Vagina (tissue), 2 donors: ENCODE results near the gene IL12B. TPM values are rescaled to one million over a fixed set of nuclear protein-coding genes. Genes with fewer than 3 reads are reported as not detected.
"Not testable (repeated sequence)": the region's sequence is repeated elsewhere in the genome, so short reads cannot be mapped to it uniquely, and the experiment has no call there.

Source experiments
- DNase-seq, 2 donors: peaks; one replicate each; pipeline ENCODE4 v3.0.0-alpha.2; 2017; ENCODE audit errors: extremely low spot score in 2 of 2
- H3K27ac ChIP-seq: fragments of 200-600 bp; sonication (generic); one replicate; pipeline ENCODE4 v1.5.1; 2019
- H3K27me3 ChIP-seq: fragments of 200-600 bp; sonication (generic); one replicate; pipeline ENCODE4 v1.5.1; 2019
- H3K36me3 ChIP-seq, 2 donors: fragments of 200-600 bp; sonication (generic); one replicate each; pipeline ENCODE4 v1.5.1; 2017 to 2019
- H3K4me1 ChIP-seq: fragments of 200-600 bp; sonication (generic); one replicate; pipeline ENCODE4 v1.5.1; 2019
- H3K4me3 ChIP-seq, 2 donors: fragments of 200-600 bp; sonication (generic); 1 replicate in 1 of 2; 2 replicates in 1 of 2; pipeline ENCODE4 v1.5.1; 2016 to 2019
- H3K9me3 ChIP-seq: fragments of 200-600 bp; sonication (generic); one replicate; pipeline ENCODE4 v1.5.1; 2019
- POLR2A ChIP-seq, 2 donors: fragments of 450-650 bp; IDR thresholded peaks; one replicate each; pipeline ENCODE4 v1.6.1; 2017; ENCODE audit warnings: antibody characterized with exemption in 2 of 2, mild to moderate bottlenecking in 2 of 2, moderate library complexity in 2 of 2
- POLR2AphosphoS5 ChIP-seq, 2 donors: sonication (generic); formaldehyde crosslinking; IDR thresholded peaks; one replicate each; pipeline ENCODE4 v1.9.0; 2017; ENCODE audit warnings: antibody characterized with exemption in 2 of 2, mild to moderate bottlenecking in 2 of 2, low read depth in 1 of 2; ENCODE audit not compliant: insufficient read depth in 1 of 2
- intact Hi-C: fragments of 100-400 bp; cut with DNase I; formaldehyde crosslinking; loops from one replicate; pipeline ENCODE4 v1.15.1; 2023
- total RNA-seq: library from RNA; depleted of rRNA; stranded (reverse); fragments of >200 nt; gene quantifications from one replicate; pipeline ENCODE4 v1.2.3, GENCODE V29; 2016
- TF ChIP-seq, protein P1 (sequence below), 3 experiments: fragments of 450-650 bp in 2 of 3; fragments of 200-600 bp in 1 of 3; sonication (generic) in 1 of 3; IDR thresholded peaks; one replicate each; pipeline ENCODE4 v1.5.1; 2017 to 2019; ENCODE audit warnings: antibody characterized with exemption in 3 of 3, mild to moderate bottlenecking in 2 of 3, moderate library complexity in 2 of 3

IL12B gene
- total RNA-seq, 1 donor from 2014 or later = not detected

DNA sequence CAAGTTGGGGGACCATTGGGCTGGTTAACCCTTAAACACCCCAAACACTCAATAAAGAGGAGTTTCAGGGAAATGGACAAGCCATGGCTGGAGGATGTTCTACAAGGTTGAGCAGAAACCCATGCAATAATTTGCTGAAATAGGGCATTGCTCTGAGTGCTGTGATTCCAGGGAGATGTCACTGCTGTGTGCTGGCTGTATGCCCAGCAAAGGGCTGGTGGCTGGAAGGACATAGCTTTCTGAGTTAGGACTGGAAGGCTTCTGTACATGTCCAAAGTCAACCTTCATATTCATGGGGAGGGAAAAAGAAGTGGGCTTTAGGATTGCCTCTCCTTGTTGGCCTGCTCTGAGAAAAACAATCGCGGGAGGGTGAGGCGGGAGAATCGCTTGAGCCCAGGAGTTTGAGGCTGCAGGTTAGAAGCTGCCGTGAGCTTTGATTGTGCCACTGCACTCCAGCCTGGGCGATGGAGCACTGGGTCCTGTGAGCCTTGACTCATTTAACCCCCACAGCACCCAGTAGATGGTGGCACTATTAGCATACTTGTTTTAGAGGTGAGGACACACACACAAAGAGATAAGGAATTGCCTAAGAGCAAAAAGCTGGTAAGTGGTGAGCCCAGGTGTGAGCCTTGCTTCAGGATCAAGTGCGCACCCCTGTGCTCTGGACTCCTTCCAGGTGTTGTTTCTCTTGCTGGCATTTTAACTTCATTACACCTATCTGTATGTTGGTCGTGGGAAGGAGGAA is 20.4 kb downstream of the IL12B start:
- no peak overlapping the region for H3K4me3 ChIP-seq
- DNase-seq = no peak
- H3K27ac ChIP-seq = no peak overlapping the region
- no peaks in the 10 kb centered on the region for H3K27me3 ChIP-seq
- TF ChIP-seq, protein P1, sequence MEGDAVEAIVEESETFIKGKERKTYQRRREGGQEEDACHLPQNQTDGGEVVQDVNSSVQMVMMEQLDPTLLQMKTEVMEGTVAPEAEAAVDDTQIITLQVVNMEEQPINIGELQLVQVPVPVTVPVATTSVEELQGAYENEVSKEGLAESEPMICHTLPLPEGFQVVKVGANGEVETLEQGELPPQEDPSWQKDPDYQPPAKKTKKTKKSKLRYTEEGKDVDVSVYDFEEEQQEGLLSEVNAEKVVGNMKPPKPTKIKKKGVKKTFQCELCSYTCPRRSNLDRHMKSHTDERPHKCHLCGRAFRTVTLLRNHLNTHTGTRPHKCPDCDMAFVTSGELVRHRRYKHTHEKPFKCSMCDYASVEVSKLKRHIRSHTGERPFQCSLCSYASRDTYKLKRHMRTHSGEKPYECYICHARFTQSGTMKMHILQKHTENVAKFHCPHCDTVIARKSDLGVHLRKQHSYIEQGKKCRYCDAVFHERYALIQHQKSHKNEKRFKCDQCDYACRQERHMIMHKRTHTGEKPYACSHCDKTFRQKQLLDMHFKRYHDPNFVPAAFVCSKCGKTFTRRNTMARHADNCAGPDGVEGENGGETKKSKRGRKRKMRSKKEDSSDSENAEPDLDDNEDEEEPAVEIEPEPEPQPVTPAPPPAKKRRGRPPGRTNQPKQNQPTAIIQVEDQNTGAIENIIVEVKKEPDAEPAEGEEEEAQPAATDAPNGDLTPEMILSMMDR (IDR thresholded peaks at IDR 0.05) = no peak
- TF ChIP-seq POLR2A (IDR thresholded peaks at IDR 0.05) = no peak
- TF ChIP-seq POLR2AphosphoS5 (IDR thresholded peaks at IDR 0.05; ENCODE audit: insufficient read depth in 1 of 2, low read depth in 1 of 2) = no peak
- intact Hi-C loops = no loop called here
- H3K36me3 ChIP-seq = no peaks in the 10 kb centered on the region
- H3K4me1 ChIP-seq = no peaks in the 10 kb centered on the region
- no peaks in the 10 kb centered on the region for H3K9me3 ChIP-seq

- intact Hi-C loops = no loop called here
- H3K27me3 ChIP-seq = no peaks in the 10 kb centered on the region
Observed at GRCh38 chr5:159304961-159305595, 25.2 kb downstream of the IL12B start.

GRCh38 chr5:159303286-159303685 is 27.0 kb downstream of the IL12B start:
- Histone ChIP-seq H3K4me3 (no peak overlapping the region), H3K27me3 (no peaks in the 10 kb centered on the region), H3K27ac (no peak overlapping the region), H3K9me3 (no peaks in the 10 kb centered on the region), H3K4me1 (no peaks in the 10 kb centered on the region), H3K36me3 (no peaks in the 10 kb centered on the region)
- intact Hi-C loops = no loop called here
- DNase-seq = no peak
- TF ChIP-seq POLR2A (IDR thresholded peaks at IDR 0.05) (no peak), POLR2AphosphoS5 (IDR thresholded peaks at IDR 0.05; ENCODE audit: insufficient read depth in 1 of 2, low read depth in 1 of 2) (no peak)
- TF ChIP-seq, protein P1 (IDR thresholded peaks at IDR 0.05) = no peak

More at GRCh38 chr5:159304961-159305595, 25.2 kb downstream of the IL12B start:
- TF ChIP-seq POLR2A (IDR thresholded peaks at IDR 0.05) (no peak), POLR2AphosphoS5 (IDR thresholded peaks at IDR 0.05; ENCODE audit: insufficient read depth in 1 of 2, low read depth in 1 of 2) (no peak)
- TF ChIP-seq, protein P1 (IDR thresholded peaks at IDR 0.05) = no peak
- Histone ChIP-seq H3K27ac (no peak overlapping the region), H3K4me3 (no peak overlapping the region), H3K4me1 (no peaks in the 10 kb centered on the region), H3K9me3 (no peaks in the 10 kb centered on the region), H3K36me3 (no peaks in the 10 kb centered on the region)
- no peak for DNase-seq

DNA sequence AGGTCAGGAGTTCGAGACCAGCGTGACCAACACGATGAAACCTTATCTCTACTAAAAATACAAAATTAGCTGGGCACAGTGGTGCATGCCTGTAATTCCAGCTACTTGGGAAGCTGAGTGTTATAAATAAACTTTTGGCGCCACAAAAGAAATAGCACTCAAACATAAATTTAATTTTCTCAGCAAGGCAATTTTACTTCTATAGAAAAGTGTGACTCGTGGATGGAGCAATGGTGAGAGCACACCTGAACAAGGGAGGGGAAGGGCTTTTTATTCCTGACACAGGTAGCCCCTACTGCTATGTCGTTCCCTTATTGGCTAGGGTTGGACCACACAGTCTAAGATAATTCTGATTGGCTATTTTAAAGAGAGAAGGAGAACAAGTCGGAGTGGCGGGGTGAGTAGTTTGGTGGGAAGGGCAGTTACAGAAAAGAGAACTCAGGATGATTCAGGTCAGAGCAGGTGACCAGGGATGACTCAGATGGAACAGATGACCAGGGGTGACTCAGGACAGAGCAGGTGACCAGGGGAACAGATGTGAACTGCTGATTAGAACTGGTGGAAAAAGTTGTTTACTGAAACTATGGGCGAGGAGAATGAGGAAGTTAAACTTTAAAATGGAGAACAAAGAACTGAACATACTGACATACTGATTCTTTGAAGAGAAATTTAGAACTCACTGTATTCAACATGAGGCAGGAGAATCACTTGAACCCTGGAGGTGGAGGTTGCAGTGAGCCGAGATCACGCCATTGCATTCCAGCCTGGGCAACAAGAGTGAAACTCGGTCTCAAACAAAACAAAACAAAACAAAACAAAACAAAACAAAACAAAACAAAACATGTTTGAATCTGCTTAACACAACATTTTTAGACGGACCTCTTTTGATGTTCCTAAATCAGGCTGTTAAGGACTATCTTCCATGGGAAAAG is 28.1 kb downstream of the IL12B start:
- DNase-seq, H3K27ac ChIP-seq, H3K4me3 ChIP-seq, intact Hi-C loops, H3K4me1 ChIP-seq, H3K36me3 ChIP-seq, H3K9me3 ChIP-seq, H3K27me3 ChIP-seq: not testable (repeated sequence)

GRCh38 chr5:159301466-159301865 is 28.8 kb downstream of the IL12B start:
- no peaks in the 10 kb centered on the region for H3K9me3 ChIP-seq
- no peak for DNase-seq
- no peak overlapping the region for H3K27ac ChIP-seq
- TF ChIP-seq, protein P1 (IDR thresholded peaks at IDR 0.05) = no peak
- TF ChIP-seq POLR2A (IDR thresholded peaks at IDR 0.05) (no peak), POLR2AphosphoS5 (IDR thresholded peaks at IDR 0.05; ENCODE audit: insufficient read depth in 1 of 2, low read depth in 1 of 2) (no peak)
- no peak overlapping the region for H3K4me3 ChIP-seq
- no peaks in the 10 kb centered on the region for H3K36me3 ChIP-seq
- intact Hi-C loops = no loop called here
- H3K27me3 ChIP-seq = no peaks in the 10 kb centered on the region
- no peaks in the 10 kb centered on the region for H3K4me1 ChIP-seq

- H3K4me1 ChIP-seq, DNase-seq, intact Hi-C loops, H3K4me3 ChIP-seq, H3K27ac ChIP-seq, H3K9me3 ChIP-seq, H3K36me3 ChIP-seq, H3K27me3 ChIP-seq: not testable (repeated sequence)
Observed at GRCh38 chr5:159297300-159297699, 33.0 kb downstream of the IL12B start.
